ENCODE data around the gene PLCG2. TPM values are rescaled to one million over a fixed set of nuclear protein-coding genes. Genes with fewer than 3 reads are reported as not detected.

The PLCG2 gene
- total and polyA plus RNA-seq, 2 of the 8 experiments (the other 6 are each of a cell fraction or from before 2014, with no cell fraction given), result 6.1 to 6.9 TPM

- Histone ChIP-seq H2AFZ (ENCODE audit: low read length) (no peak overlapping the region), H4K91ac (replicated peaks; ENCODE audit: insufficient read length, low read length) (no peak overlapping the region), H4K5ac (ENCODE audit: insufficient read length, low read depth, low read length) (no peak overlapping the region), H2BK20ac (ENCODE audit: low read length) (no peak overlapping the region), H2BK5ac (ENCODE audit: low read depth, low read length) (no peak overlapping the region), H3K79me1 (ENCODE audit: low read depth, low read length) (no peaks in the 10 kb centered on the region), H3K36me3 (ENCODE audit: control insufficient read depth in 2 of 4, insufficient read depth in 4 of 4, low read length in 3 of 4) (no peaks in the 10 kb centered on the region), H2BK120ac (replicated peaks; ENCODE audit: low read depth, low read length) (no peak overlapping the region), H3K79me2 (ENCODE audit: control insufficient read depth in 1 of 2, insufficient read depth in 2 of 2, low read length in 2 of 2) (no peaks in the 10 kb centered on the region), H3K4me2 (ENCODE audit: insufficient read depth in 1 of 2, low read depth in 2 of 2, low read length in 2 of 2) (no peak overlapping the region), H3K4me1 (replicated peaks in 1 of 4; ENCODE audit: control insufficient read depth in 3 of 4, insufficient read depth in 4 of 4, low read length in 3 of 4) (no peaks in the 10 kb centered on the region), H3K27me3 (replicated peaks in 1 of 4; ENCODE audit: control insufficient read depth in 3 of 4, extremely low read depth in 1 of 4, insufficient read depth in 3 of 4, low read length in 3 of 4) (no peaks in the 10 kb centered on the region), H3K9me3 (ENCODE audit: insufficient read depth in 2 of 2, low read depth in 1 of 2, low read length in 1 of 2) (no peaks in the 10 kb centered on the region), H4K8ac (ENCODE audit: extremely low read depth, insufficient read depth, low read length) (no peak overlapping the region), H2BK12ac (ENCODE audit: low read depth, low read length) (no peak overlapping the region), H3K27ac (ENCODE audit: low read depth, low read length) (no peak overlapping the region), H4K20me1 (replicated peaks in 1 of 2; ENCODE audit: control insufficient read depth in 1 of 2, insufficient read depth in 2 of 2, low read length in 2 of 2) (no peaks in the 10 kb centered on the region), H3K23me2 (ENCODE audit: low read depth, low read length) (peaks cover 2% of the 10 kb centered on the region; the same call in 1 of the 2 replicates), H3K4ac (replicated peaks; ENCODE audit: insufficient read length, low read depth, low read length) (no peak overlapping the region), H3K14ac (ENCODE audit: insufficient read length) (no peak overlapping the region), H3K9ac (replicated peaks in 1 of 4; ENCODE audit: extremely low read depth in 1 of 4, low read depth in 3 of 4, low read length in 3 of 4) (no peak overlapping the region), H2AK5ac (ENCODE audit: low read depth, low read length) (no peak overlapping the region), H2BK15ac (ENCODE audit: low read length) (no peak overlapping the region), H3K23ac (ENCODE audit: insufficient read length) (no peak overlapping the region), H3K56ac (replicated peaks; ENCODE audit: insufficient read length, low read depth, low read length) (no peak overlapping the region), H3K4me3 (ENCODE audit: extremely low read depth in 1 of 4, insufficient read depth in 2 of 4, low read depth in 3 of 4, low read length in 4 of 4) (no peak overlapping the region), H3K18ac (ENCODE audit: extremely low read depth, low read length) (no peak overlapping the region)
- WGBS, 2 experiments (ENCODE audit: extremely low coverage in 1 of 2, insufficient coverage in 1 of 2, insufficient read length in 1 of 2, insufficient replicate concordance in 2 of 2, low coverage in 1 of 2, low lambda C conversion rate in 2 of 2, missing lambda C conversion rate in 1 of 2), result 79% methylated on average over 2 of the region's 2 CpGs; no CpG with 5 or more reads in 1 of the 2 experiments
- FAIRE-seq (no peak), DNase-seq (ENCODE audit: low read depth in 1 of 2, low spot score in 2 of 2) (no peak)
- ChIA-PET POLR2A (ENCODE audit: partially characterized antibody) (interaction anchor here (1.5 kb wide), 1 partner anchor 14 kb away, joined by 3 read pairs; no protein-coding TSS in a partner anchor), CTCF (ENCODE audit: partially characterized antibody) (interaction anchor here (1.1 to 1.6 kb wide), 5 partner anchors 30 to 344 kb away, joined by 3 to 5 read pairs (median 4); no protein-coding TSS in a partner anchor)
- no peak for TF ChIP-seq MAFK (IDR thresholded peaks at IDR 0.05; ENCODE audit: low read depth, low read length)
- no peak for TF ChIP-seq CREB1 (IDR thresholded peaks at IDR 0.05)
- TF ChIP-seq POLR2A (IDR thresholded peaks at IDR 0.05; ENCODE audit: control extremely low read depth in 1 of 2, low read depth in 2 of 2, low read length in 2 of 2), result no peak
- TF ChIP-seq CHD1 (IDR thresholded peaks at IDR 0.05; ENCODE audit: low read depth, low read length), result no peak
- no peak for TF ChIP-seq EGR1 (IDR thresholded peaks at IDR 0.05; ENCODE audit: borderline replicate concordance, low read depth, low read length)
- TF ChIP-seq CEBPB (IDR thresholded peaks at IDR 0.05; ENCODE audit: low read depth, low read length), result no peak
- TF ChIP-seq HDAC6 (IDR thresholded peaks at IDR 0.05; ENCODE audit: low read depth, low read length), result no peak
- no peak for TF ChIP-seq RAD21 (IDR thresholded peaks at IDR 0.05 in 1 of 2, conservative IDR thresholded peaks at IDR 0.05 in 1 of 2; ENCODE audit: low read depth in 2 of 2, low read length in 2 of 2)
- TF ChIP-seq NRF1 (IDR thresholded peaks at IDR 0.05; ENCODE audit: low read depth, low read length), result no peak
- TF ChIP-seq RXRA (IDR thresholded peaks at IDR 0.05; ENCODE audit: insufficient read depth, low read depth, low read length), result no peak
- no peak for TF ChIP-seq EP300 (IDR thresholded peaks at IDR 0.05; ENCODE audit: borderline replicate concordance in 1 of 2, low read depth in 2 of 2, low read length in 2 of 2)
- no peak for TF ChIP-seq SIRT6 (IDR thresholded peaks at IDR 0.05; ENCODE audit: low read length)
- TF ChIP-seq, protein P1, sequence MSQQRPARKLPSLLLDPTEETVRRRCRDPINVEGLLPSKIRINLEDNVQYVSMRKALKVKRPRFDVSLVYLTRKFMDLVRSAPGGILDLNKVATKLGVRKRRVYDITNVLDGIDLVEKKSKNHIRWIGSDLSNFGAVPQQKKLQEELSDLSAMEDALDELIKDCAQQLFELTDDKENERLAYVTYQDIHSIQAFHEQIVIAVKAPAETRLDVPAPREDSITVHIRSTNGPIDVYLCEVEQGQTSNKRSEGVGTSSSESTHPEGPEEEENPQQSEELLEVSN (IDR thresholded peaks at IDR 0.05), result no peak
- no peak for TF ChIP-seq CHD2 (IDR thresholded peaks at IDR 0.05; ENCODE audit: low read length)
Measured at GRCh38 chr16:81918927-81919326, 139.8 kb downstream of the PLCG2 start.
